GM21526 (cell line): ENCODE results near the gene TMEM201.

Source experiments
- ATAC-seq: cut with Tn5 transposase; IDR thresholded peaks from one replicate; pipeline ENCODE4 v1.9.1; 2021; ENCODE audit warnings: moderate library complexity; ENCODE audit not compliant: unreplicated experiment, low FRiP score

Gene TMEM201

GRCh38 chr1:9577423-9577822, 11.3 kb upstream of the TMEM201 start:
- no peak for ATAC-seq

- ATAC-seq: no peak
Measured at GRCh38 chr1:9580942-9581341, 7.8 kb upstream of the TMEM201 start.

- ATAC-seq: no peak
Measured at GRCh38 chr1:9586147-9586766, 2.5 kb upstream of the TMEM201 start.

- ATAC-seq: peak; percentile 7
Measured at GRCh38 chr1:9589144-9589718, 520 bp downstream of the TMEM201 start.

- ATAC-seq: no peak
Measured at GRCh38 chr1:9589719-9590157, 1.0 kb downstream of the TMEM201 start.

- ATAC-seq: no peak
Measured at GRCh38 chr1:9590201-9590600, 1.5 kb downstream of the TMEM201 start.

GRCh38 chr1:9590945-9591668, 2.4 kb downstream of the TMEM201 start:
- no peak for ATAC-seq

GRCh38 chr1:9591669-9592509, 3.2 kb downstream of the TMEM201 start:
- ATAC-seq: no peak

GRCh38 chr1:9592510-9593075, 3.9 kb downstream of the TMEM201 start:
- ATAC-seq: no peak

- no peak for ATAC-seq
Measured at GRCh38 chr1:9593147-9593491, 4.4 kb downstream of the TMEM201 start.

GRCh38 chr1:9593492-9594465, 5.1 kb downstream of the TMEM201 start:
- no peak for ATAC-seq

GRCh38 chr1:9594471-9595155, 5.9 kb downstream of the TMEM201 start:
- no peak for ATAC-seq

- ATAC-seq: no peak
Measured at GRCh38 chr1:9595156-9595967, 6.7 kb downstream of the TMEM201 start.

- no peak for ATAC-seq
Measured at GRCh38 chr1:9595968-9596340, 7.2 kb downstream of the TMEM201 start.

GRCh38 chr1:9596415-9597123, 7.9 kb downstream of the TMEM201 start:
- ATAC-seq: no peak

GRCh38 chr1:9597361-9598315, 8.9 kb downstream of the TMEM201 start:
- no peak for ATAC-seq

GRCh38 chr1:9598316-9598700, 9.6 kb downstream of the TMEM201 start:
- ATAC-seq: no peak
